NCI-H226 (cell line): ENCODE measurements around the gene CACFD1.

Experiments used
- DNase-seq: peaks from one replicate; pipeline ENCODE4 v3.0.0-alpha.2; 2015

CACFD1 gene

DNA sequence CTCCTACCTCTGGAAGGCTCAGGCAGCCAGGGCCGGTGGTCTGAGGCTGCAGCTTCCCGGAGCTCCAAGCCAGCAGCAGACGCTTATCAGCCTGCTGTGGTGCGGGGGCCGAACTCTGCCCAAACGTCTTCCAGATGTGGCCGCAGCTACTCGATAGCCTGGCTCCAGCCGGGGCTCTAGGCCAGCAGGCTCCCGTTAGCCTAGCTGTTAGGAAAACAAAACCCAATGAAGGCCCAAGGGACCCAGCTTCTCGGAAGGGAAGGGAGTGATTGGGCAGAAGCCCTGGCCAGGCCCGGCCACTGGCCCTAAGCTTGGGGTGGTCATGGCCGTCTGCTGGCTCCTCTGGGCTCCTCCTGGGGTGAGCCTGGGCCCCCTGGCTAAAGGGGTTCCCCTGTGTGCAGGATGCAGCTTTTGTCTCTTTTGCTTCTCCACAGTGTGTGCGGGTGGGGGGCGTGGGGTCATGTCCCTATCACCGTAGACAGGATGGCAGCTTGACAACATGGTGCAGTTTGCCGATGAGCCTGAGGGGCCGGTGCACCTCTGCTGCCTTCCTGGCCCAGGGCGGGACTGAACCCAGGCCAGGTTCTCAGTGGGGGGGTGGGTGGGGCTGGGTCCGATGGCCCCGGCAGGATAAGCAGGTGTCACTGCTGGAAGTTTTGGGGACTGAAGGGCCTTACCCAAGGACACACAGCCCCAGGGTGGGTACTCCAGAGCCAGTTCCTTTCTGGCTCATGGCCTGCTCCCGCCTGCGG, 46.3 kb downstream of the CACFD1 start:
- DNase-seq: no peak

- peak; percentile 96 for DNase-seq
Measured at GRCh38 chr9:133506653-133507038, 46.9 kb downstream of the CACFD1 start.

DNA sequence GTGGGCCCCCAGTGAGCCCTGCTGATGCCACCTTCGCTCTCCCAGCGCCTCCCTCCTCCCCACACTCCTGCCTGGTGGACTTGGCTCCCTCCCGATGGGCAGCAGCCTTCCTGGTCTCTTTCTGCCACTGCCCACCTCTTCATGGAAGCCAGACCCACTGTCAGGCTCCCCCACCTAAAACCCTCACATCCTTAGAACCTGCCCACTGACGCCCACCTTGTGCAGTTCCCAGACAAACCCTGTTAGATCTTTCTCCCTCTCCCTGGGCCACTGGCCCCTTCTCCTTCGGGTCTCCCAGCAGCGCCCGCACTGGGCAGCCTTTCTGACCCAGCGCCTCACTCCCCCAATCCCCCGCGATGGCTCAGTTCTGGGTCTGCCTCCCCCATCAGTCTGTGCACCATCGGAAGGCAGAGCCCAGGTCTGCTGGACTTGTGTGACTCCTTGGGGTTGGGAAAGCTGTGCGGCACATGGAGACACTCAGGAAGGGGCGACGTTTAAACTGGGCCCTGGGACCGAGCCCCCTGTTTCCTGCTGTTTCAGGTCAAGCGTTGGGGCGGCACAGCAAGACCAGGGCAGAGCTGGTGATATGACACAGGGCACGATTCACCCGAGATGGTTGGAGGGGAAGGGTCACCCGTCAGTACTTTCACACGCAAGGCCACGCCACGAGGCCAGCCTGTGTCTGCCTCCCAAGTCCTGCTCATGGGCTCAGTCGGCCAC, 47.6 kb downstream of the CACFD1 start:
- no peak for DNase-seq

DNA sequence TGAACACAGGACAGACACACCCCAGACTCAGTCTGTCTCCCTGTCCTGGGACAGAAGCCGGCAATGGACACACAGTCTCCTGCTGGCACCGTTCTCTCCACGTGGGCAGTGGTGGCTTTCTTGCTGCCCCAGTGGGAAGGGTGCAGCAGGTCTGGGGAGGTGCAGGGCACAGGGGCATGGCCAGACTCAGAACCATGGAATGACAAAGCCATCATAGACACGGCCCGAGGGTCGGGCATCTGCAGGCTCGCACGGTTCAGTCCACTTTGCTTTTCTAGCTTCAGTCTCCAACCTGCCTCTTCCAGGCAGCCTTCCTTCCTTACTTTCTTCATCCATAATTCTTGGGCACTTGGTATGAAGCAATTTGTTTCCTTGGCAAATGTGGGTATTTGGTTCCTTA, 48.3 kb downstream of the CACFD1 start:
- no peak for DNase-seq

DNA sequence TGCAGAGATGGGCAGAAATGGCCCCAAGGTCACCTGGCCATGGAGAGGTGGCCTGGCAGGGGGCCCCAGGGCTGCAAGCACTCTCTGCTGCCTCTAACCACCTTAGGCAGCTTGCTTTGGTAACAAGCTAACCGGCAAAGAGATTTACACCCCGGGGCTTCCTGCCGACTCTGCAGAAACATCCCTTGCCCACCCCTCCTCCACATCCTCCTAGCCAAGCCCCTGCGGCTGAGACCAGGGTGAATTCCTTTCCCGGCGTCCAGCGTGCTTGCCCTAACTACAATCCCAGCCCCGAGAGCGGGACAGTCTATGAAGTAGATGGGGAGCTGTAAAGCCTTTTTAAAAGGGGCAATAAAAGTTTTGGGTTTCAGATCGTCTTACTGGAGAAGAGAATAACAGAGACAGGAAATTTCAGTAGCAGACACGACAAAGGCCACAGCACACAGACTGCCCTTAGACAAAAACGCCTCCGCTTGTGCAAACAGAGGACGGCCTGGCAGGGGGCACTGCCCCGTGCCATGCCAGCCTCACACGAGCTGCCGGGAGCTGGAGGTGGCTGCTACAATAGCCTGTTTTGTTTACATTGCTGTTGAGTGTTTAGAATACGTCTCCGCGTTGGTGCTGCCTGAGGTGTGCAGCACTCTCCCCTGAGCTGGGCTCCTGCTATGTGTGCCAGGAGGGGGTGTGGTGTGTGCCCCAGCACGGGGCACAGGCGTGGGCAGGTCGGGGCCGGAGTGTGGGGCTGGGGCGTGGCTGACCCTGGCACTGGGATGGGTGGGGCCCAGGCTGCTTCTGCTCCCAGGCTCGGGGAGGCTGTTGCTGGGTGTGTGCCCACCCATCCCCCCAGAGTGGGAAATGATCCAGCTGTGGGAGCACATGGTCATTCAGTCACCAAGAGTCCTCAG, 49.7 kb downstream of the CACFD1 start:
- no peak for DNase-seq

DNA sequence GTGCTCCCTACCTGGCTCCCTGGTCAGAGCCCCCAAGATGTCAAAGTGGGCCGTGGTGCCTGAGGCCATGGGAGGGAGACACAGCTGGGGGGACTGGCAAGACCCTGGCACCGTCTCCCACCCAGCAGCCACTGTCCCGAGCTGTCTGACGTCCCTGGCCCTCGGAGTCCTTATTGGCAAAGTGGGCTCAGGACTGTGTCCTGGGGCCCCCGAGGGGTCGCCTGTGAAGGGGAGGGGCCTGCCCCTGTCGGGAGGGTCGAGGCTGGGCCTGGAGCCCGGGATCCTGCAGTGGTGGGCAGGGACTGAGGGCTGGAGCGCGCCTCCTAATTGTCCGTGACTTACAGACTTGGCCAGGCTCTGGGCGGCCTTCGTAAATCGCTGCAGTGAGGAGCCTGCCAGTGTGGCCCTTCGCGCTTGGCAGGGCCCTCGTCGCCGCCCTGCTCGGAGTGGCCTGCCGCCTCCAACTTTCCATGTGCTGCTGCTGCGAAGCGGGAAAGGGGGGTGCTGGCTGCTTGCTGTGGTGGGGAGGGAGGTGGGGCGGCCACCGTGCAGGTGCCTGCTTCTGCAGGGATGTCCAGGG, 51.2 kb downstream of the CACFD1 start:
- no peak for DNase-seq

- DNase-seq: no peak
Measured at GRCh38 chr9:133511607-133512006, 51.8 kb downstream of the CACFD1 start.

GRCh38 chr9:133512253-133513213, 52.8 kb downstream of the CACFD1 start:
- DNase-seq: no peak

- no peak for DNase-seq
Measured at GRCh38 chr9:133513214-133514100, 53.7 kb downstream of the CACFD1 start.

- DNase-seq: no peak
Measured at GRCh38 chr9:133514460-133515239, 54.9 kb downstream of the CACFD1 start.

DNA sequence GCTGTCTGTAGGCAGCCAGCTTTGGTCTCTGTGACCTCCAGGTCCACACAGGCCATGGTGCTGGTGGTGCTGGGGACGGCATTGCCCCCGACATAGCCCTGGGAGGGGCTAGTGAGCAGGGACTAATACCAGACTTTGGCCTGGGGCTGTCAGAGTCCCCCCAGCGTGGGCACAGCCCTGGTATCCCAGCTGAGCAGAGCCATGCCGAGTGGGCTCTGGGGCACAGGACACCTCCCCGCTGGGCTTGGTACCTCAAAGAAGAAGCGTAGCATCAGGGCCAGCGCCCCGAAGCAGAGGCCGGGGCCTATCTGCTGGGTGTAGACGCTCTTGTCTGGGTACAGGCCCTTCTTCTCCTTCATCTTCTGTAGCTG, 55.4 kb downstream of the CACFD1 start:
- DNase-seq: no peak

- DNase-seq: no peak
Measured at GRCh38 chr9:133515615-133516255, 56.0 kb downstream of the CACFD1 start.

DNA sequence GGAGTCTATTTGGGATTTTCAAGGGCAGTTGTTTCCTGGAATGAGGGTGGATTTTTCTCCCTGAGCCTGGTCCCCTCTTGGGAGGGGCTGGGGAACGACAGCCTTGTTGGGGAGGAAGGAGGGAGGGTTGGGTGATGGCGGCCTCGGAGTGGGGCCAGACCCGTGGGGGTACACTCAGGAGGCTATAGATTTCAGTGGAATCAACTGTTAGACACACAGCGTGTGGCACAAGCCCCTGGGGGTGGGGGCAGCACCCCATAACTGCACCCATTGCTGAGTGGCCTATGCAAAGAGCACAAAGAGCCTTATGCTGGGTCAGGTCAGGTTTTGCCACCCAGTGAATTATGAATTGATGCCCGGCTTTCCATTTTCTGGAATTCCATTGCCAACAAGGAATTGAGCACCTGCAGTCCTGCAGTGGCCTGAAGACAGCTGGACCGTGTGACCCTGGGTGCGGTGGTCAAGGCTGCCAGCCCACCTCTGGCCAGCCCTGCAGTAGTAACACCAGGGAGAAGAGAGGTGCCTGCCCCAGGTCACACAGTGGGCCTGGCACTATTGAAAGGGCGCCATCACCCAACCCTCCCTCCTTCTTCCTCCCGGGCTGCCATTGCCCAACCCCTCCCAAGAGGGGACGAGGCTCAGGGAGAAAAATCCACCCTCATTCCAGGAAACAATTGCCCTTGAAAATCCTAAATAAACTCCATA, 56.6 kb downstream of the CACFD1 start:
- DNase-seq: no peak

GRCh38 chr9:133516961-133517350, 57.2 kb downstream of the CACFD1 start:
- DNase-seq: no peak

DNA sequence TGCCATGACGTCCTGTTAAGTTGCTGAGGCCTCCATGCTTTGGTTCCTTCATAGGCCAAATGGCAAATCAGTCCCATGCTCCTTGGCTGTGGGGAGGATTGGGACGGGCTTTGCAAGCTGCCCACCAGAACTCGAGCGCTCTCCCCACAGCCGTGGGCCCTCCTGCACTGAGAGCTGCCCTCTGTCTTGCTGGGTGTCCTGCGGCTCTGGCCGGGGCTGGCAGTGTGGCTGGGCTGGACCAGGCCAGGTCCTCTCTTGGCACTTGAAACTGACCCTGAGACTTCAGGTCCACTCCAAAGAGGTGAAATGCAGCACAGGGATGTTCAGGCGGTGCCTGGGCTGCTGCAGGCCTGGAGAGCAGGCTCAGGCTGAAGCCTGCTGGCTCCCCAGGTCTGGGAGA, 57.9 kb downstream of the CACFD1 start:
- DNase-seq: no peak

- DNase-seq: no peak
Measured at GRCh38 chr9:133518200-133518599, 58.4 kb downstream of the CACFD1 start.

DNA sequence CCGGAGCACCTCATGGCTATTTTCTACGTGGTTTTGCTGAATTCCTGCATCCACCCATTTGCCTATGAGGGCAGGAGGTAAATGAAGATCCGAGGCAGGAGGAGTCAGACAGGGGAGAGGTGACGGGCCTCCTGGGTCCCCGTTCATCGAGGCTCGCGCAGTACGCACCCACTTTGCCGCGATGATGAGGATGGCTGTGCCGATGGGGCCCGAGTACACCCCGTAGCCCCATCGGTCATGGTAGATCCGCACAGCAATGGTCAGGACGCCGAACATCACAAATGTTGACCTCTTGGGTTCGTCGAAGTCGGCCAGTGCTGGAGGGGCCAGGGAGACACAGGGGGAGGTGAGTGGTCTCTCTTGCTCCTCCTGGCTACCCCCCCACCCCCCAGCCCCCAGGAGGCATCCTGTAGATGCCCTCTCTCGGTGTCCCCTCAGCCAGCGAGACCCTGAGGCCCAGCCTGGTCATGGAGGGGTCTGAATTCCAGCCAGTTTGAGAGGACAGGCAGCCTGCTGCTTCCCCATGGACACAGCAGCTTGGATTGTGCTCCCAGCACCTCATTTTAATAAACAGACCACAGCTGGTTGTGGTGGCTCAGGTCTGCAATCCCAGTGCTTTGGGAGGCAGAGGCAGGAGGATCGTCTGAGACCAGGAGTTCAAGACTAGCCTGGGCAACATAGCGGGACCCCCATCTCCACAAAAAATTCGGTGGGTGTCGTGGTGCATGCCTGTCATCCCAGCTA, 59.1 kb downstream of the CACFD1 start:
- DNase-seq: no peak

GRCh38 chr9:133519693-133520092, 59.9 kb downstream of the CACFD1 start:
- no peak for DNase-seq
